Activated CD4-positive, alpha-beta T cell treated with anti-CD3 and anti-CD28 coated beads, Interleukin-2, amount 10 ng/mL, durations not matched to agents 7 days and 5 days (primary cell): ENCODE measurements around the gene TTC21A. TPM values are rescaled to one million over a fixed set of nuclear protein-coding genes. Genes with fewer than 3 reads are reported as not detected.

Experiments used
- CTCF ChIA-PET: fragments of 350-600 bp; sonication (Branson Sonifier 250); formaldehyde crosslinking; loops from one replicate; lab custom pipeline; 2021; ENCODE audit warnings: antibody characterized with exemption; lab: Charles Lee
- POLR2A ChIA-PET: fragments of 350-600 bp; sonication (Branson Sonifier 250); formaldehyde crosslinking; loops from one replicate; lab custom pipeline; 2021; ENCODE audit warnings: antibody characterized with exemption; lab: Charles Lee
- DNase-seq: peaks from one replicate; pipeline ENCODE4 v3.0.0-alpha.2; 2020
- H3K27ac Mint-ChIP-seq: one replicate; pipeline ENCODE4 v1.8.0; 2021; ENCODE audit warnings: mild to moderate bottlenecking, moderate library complexity, mixed read lengths
- H3K27me3 Mint-ChIP-seq: one replicate; pipeline ENCODE4 v1.8.0; 2021; ENCODE audit warnings: mixed read lengths
- H3K36me3 Mint-ChIP-seq: one replicate; pipeline ENCODE4 v1.8.0; 2021; ENCODE audit warnings: low read depth, mixed read lengths
- H3K4me1 Mint-ChIP-seq: one replicate; pipeline ENCODE4 v1.8.0; 2021; ENCODE audit warnings: mixed read lengths
- H3K4me3 Mint-ChIP-seq: one replicate; pipeline ENCODE4 v1.8.0; 2021; ENCODE audit warnings: mild to moderate bottlenecking, moderate library complexity, mixed read lengths
- H3K9me3 Mint-ChIP-seq: one replicate; pipeline ENCODE4 v1.8.0; 2021; ENCODE audit warnings: mixed read lengths
- total RNA-seq, 2 experiments: library from RNA; stranded (reverse); gene quantifications; one replicate each; pipeline ENCODE4 v1.2.3, GENCODE V29; 2021

The TTC21A gene
- total RNA-seq, 2 experiments from 2014 or later, result 3.8 to 5.1 TPM

DNA sequence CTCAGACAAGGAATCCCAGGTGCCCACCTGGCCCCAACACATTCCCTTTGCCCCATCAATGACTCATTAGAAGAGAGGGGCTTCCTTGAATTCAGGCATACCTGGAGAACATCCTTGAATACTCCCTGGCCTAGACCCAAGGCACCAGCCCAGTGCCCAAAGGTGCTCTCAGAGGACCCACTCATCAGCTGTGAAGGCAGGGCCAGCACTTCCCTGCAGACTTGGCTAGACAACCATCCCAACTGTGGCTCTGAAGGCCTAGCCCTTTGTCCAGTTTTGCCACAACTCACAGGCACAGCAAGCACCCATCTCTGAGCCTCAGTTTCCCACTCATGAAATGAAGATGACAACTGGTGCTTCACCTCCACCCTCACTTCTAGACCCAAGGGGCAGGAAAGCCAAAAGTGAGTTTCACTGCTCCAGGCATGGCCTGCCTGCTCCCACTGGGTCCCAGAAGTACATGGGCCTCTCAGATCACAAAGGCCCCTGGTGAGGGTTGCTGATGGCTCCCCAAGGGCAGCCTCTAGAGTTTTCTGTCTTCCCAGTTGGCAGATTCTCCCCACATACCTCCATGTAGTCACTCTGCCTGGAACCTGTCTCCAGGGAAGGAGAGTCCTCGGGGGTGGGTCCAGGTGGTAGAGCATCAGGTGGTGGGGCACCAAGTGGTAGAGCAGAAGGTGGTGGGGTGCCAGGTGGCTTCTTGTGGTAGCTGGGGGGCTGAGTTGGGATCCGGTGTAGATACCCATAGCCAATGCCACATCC is 7.6 kb upstream of the TTC21A start:
- Mint-ChIP-seq H3K27me3 (no peaks in the 10 kb centered on the region), H3K9me3 (no peaks in the 10 kb centered on the region), H3K27ac (no peak overlapping the region), H3K36me3 (peaks cover 11% of the 10 kb centered on the region), H3K4me1 (peaks cover 18% of the 10 kb centered on the region), H3K4me3 (no peak overlapping the region)
- CTCF ChIA-PET, result interaction anchor here (1.7 kb wide), 1 partner anchor 192 kb away, joined by 6 read pairs; no protein-coding TSS in a partner anchor
- DNase-seq, result no peak
- POLR2A ChIA-PET, result no interaction called here

DNA sequence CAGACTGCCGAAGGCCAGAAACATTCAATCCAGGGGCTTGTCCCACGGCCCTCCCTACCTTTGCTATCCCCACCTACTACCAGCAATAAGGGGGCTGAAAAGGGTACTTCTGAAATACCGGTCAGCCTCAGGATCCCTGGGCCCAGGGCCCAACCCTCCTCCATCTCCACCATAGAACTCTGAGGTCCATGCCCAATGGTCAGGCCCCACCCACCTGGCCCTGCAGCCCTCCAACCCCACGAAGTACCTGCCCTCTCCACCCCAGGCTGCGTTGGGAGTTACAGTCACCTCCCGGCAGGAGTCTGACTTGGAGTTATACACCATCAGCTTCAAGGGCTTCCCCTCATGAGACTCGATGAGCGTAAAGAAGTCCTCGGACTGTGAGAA is 7.0 kb upstream of the TTC21A start:
- ChIA-PET CTCF (interaction anchor here (1.7 kb wide), 1 partner anchor 191 kb away, joined by 6 read pairs; no protein-coding TSS in a partner anchor), POLR2A (no interaction called here)
- Mint-ChIP-seq H3K4me1 (peaks cover 24% of the 10 kb centered on the region), H3K4me3 (no peak overlapping the region), H3K9me3 (no peaks in the 10 kb centered on the region), H3K36me3 (peaks cover 7% of the 10 kb centered on the region), H3K27ac (no peak overlapping the region), H3K27me3 (no peaks in the 10 kb centered on the region)
- DNase-seq, result no peak

DNA sequence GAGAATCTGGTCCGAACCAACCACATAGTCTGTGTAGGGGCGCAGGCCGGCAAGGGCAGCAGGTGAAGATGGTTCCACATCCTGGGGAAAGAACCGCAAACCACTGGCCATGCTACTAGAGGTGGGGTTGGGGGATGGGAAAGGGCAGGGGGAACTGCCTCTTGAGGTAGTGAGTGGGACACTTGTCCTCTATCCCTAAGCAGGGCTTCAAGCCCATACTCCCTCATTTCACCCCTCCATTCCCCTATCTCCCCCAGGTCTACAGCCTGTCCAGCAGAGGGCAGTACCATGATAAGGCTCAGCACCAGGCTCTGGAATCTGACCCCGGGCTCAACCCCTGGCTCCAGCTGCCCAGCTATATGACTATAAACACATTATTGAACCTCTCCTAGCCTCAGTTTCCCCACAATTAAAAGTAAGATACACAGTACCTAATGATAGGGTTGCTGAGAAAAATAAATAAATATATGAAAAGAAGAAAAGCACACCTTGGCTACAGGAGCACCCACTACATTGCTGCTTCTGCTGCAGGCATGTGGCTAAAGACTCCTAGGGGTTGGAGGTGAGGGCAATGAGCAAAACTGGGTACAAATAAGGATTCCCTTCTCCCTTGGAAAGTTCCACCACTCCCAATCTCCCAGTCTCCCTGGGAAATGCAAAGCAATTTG is 6.3 kb upstream of the TTC21A start:
- Mint-ChIP-seq H3K27me3 (no peaks in the 10 kb centered on the region), H3K27ac (no peak overlapping the region), H3K4me3 (no peak overlapping the region), H3K9me3 (no peaks in the 10 kb centered on the region), H3K4me1 (peaks cover 30% of the 10 kb centered on the region), H3K36me3 (peaks cover 7% of the 10 kb centered on the region)
- ChIA-PET POLR2A (no interaction called here), CTCF (interaction anchor here (0.6 to 1.7 kb wide), 2 partner anchors 16 to 191 kb away, joined by 3 to 6 read pairs; no protein-coding TSS in a partner anchor)
- DNase-seq, result peak; percentile 61

DNA sequence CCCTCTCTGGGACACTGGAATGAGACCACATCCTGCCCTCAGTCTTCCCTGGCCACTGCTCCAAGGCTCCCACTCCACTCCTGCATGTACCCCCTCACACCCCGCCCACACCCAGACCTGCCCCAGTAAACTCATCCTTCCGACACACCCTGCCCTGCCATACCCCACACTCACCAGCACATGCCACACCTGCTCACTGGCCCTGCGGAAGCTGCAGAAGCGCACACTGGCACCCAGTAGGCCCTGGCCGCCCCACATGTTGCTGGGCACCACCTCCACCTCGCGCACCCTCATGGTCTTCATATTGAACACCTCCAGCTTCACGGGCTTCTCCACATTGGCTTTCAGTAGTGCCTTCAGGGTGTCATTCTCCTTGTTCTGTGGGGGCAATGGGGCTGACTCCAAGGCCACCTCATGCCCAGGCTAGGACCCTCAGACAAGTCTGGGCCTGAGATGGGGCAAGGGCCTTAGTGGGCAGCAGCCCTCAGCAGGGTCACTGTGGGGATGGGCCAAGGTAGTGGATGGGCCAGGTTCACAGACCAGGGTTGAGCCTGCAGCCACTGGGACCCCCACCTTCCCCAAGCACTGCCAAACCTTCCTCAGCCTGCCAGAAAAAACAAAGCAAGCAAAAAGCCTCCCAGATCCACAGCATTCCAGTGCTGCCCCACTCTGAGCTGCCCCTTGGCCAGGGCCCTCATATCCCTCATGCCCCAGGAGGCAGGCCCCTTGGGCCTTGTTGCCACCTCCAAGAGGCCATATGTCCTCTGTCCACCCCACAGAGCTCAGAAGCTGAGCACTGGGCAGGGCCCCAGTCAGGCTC is 4.8 kb upstream of the TTC21A start:
- CTCF ChIA-PET, result no interaction called here
- no peak overlapping the region for H3K4me3 Mint-ChIP-seq

DNA sequence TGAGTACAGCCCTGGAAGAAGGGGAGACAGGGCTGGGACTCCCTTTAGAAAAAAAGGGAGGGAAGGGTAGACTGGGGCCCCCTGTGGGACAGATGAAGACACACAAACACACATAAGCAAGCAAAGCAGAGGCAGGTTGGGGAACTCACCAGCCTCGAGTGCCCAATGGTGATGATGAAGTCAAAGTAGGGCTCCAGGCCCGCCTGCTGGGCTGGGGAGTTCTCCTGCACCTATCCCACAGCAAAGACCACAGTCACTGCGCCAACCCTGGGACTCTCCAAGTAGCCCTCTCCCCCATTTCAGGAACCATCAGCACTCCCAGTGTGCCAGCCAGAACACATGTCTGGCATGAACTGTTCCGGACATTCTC is 4.2 kb upstream of the TTC21A start:
- H3K27me3 Mint-ChIP-seq, result no peaks in the 10 kb centered on the region
- H3K27ac Mint-ChIP-seq, result no peak overlapping the region
- no peak overlapping the region for H3K4me3 Mint-ChIP-seq
- H3K4me1 Mint-ChIP-seq, result peaks cover 47% of the 10 kb centered on the region
- DNase-seq, result peak; percentile 13
- POLR2A ChIA-PET, result no interaction called here
- peaks cover 2% of the 10 kb centered on the region for H3K36me3 Mint-ChIP-seq
- H3K9me3 Mint-ChIP-seq, result no peaks in the 10 kb centered on the region
- CTCF ChIA-PET, result interaction anchor here (6.1 kb wide), 1 partner anchor 189 kb away, joined by 21 read pairs; no protein-coding TSS in a partner anchor

More for the DNA sequence above, 4.8 kb upstream of the TTC21A start:
- POLR2A ChIA-PET, result no interaction called here
- no peaks in the 10 kb centered on the region for H3K9me3 Mint-ChIP-seq
- H3K27me3 Mint-ChIP-seq, result no peaks in the 10 kb centered on the region
- peaks cover 41% of the 10 kb centered on the region for H3K4me1 Mint-ChIP-seq
- DNase-seq, result no peak
- H3K36me3 Mint-ChIP-seq, result peaks cover 2% of the 10 kb centered on the region
- H3K27ac Mint-ChIP-seq, result no peak overlapping the region

DNA sequence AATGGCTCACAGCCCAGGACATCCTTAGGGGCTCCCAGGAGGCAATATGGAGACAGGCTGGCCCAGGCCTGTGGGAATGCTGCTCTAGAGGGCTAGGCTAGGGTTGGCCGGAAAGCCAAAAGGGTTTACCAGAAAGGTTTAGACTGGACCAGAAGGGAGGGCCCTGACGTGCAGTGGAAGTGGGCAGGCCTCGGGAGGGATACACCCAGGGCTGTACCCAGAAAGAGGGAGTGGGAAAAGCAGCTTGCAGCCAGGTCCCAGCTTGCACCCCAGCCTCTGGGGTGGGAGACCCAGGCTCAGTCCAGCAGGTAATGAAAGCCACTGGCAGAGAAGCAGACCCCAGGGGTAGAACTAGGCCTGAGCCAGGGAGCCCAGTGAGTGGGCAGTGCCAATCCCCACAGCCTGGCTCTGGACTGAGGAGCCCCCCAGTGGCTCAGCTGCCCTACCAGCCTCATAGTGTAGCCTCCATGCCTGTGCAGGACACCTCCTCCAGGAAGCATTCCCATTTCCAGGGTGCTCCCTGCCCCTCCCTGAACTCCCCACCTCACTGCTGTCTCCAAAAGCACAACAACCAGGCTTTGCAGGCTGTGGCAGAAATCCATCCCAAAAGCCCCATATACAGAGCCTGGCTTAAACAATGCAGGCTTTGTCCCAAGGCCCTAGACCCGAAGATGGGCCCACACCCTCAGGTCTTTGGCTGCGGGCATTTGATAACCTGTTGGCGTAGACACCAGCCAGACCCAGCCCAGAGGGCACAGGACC is 3.5 kb upstream of the TTC21A start:
- ChIA-PET POLR2A (no interaction called here), CTCF (interaction anchor here (1.0 to 6.1 kb wide), 5 partner anchors 14 to 188 kb away, joined by 3 to 21 read pairs (median 7); no protein-coding TSS in a partner anchor)
- Mint-ChIP-seq H3K27me3 (no peaks in the 10 kb centered on the region), H3K27ac (no peak overlapping the region), H3K4me3 (no peak overlapping the region), H3K9me3 (no peaks in the 10 kb centered on the region), H3K4me1 (peaks cover 54% of the 10 kb centered on the region), H3K36me3 (peaks cover 2% of the 10 kb centered on the region)
- DNase-seq, result peak; percentile 5

DNA sequence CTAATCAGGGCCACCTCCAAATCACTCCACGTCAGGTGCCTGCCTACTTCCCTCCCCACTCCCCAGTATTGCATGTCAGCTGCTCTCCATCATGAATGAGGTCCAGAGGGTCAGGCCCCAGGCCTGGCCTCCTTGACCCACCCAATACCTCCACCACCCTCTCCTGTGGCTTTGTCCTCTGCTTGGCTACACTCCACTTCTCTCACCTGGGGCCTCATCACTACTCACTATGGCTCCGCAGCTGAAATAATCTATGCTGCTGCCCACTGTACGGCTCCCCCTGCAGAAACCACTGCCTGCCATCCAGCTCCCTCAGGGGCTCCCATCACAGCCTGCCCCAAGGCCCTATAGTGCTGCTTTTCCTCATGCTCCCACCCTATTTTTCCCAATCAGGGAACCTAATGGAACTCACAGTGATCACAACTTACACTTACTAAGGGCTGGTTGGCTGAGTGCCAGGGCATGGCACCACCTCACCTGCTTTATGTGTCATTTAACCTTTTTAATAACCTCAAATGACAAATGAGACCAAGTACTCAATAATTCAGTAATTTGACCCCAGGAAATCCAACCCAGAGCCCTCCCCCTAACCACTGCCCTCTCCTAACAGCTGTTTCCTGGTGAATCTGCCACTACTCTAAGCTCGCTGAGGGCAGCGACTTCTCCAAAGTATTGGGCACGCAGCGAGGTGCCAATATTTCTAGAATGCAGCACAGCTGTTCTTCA is 2.4 kb upstream of the TTC21A start:
- H3K4me3 Mint-ChIP-seq, result no peak overlapping the region
- DNase-seq, result no peak
- H3K27me3 Mint-ChIP-seq, result no peaks in the 10 kb centered on the region
- no peaks in the 10 kb centered on the region for H3K9me3 Mint-ChIP-seq
- ChIA-PET CTCF (interaction anchor here (0.9 to 6.1 kb wide), 10 partner anchors 11 to 261 kb away, joined by 3 to 21 read pairs (median 6); no protein-coding TSS in a partner anchor), POLR2A (no interaction called here)
- H3K4me1 Mint-ChIP-seq, result peaks cover 62% of the 10 kb centered on the region
- H3K36me3 Mint-ChIP-seq, result peaks cover 2% of the 10 kb centered on the region
- peak overlapping the region; percentile 71 for H3K27ac Mint-ChIP-seq

DNA sequence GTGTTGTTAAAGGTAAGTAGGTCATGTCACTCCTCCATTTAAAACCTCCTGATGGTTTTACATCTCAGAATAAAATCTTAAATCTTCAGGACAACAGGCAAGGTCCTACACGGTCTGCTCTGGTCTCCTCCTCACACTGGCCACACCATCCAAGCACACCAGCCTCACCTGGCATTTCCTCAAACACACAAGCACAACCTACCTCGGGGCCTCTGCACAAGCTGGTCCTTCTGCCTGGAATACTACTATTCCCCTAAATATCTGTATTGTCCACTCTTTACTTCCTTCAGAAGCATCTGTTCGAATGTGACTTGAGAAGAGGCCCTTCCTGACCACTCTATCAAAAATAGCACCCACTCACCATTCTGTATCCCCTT is 1.8 kb upstream of the TTC21A start:
- ChIA-PET POLR2A (interaction anchor here (0.6 kb wide), 1 partner anchor 255 kb away, joined by 3 read pairs; no protein-coding TSS in a partner anchor), CTCF (interaction anchor here (0.9 to 6.1 kb wide), 10 partner anchors 9 to 262 kb away, joined by 3 to 21 read pairs (median 5); no protein-coding TSS in a partner anchor)
- Mint-ChIP-seq H3K27ac (peak overlapping the region; percentile 71), H3K27me3 (no peaks in the 10 kb centered on the region), H3K4me3 (peak overlapping the region; percentile 74), H3K4me1 (peaks cover 62% of the 10 kb centered on the region), H3K36me3 (peaks cover 2% of the 10 kb centered on the region), H3K9me3 (no peaks in the 10 kb centered on the region)
- DNase-seq, result no peak

DNA sequence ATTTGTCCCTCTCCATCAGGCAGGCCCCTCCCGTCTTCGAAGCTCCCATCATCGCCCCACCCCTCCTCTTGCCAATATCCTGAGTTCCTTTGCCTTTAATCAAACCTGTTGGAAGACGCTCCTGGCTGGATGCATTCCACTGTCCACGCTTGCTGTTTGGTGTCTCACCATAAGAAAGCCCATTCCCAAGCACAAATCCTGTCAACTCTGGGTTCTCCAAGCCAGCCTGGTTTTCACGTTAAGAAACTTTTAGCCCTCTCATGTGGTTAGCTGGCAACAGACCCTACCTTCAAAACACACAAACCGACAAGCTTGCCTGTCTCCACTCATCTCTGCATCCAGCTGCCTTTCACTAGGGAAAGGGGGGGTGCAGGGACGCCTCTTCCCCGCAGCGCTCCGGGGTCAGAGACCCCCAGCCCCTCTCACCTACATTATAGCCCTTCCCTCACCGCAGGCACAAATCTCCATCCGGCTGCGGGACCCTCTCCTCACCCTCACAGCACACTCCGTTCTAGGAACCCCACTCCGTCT is 1.1 kb upstream of the TTC21A start:
- no peak for DNase-seq
- ChIA-PET POLR2A (interaction anchor here (0.6 kb wide), 1 partner anchor 255 kb away, joined by 3 read pairs; no protein-coding TSS in a partner anchor), CTCF (interaction anchor here (0.9 to 6.1 kb wide), 9 partner anchors 9 to 186 kb away, joined by 3 to 21 read pairs (median 5); no protein-coding TSS in a partner anchor)
- peak overlapping the region; percentile 74 for H3K4me3 Mint-ChIP-seq
- H3K4me1 Mint-ChIP-seq, result peaks cover 62% of the 10 kb centered on the region
- H3K27me3 Mint-ChIP-seq, result no peaks in the 10 kb centered on the region
- peak overlapping the region; percentile 81 for H3K27ac Mint-ChIP-seq
- H3K36me3 Mint-ChIP-seq, result peaks cover 2% of the 10 kb centered on the region
- no peaks in the 10 kb centered on the region for H3K9me3 Mint-ChIP-seq

DNA sequence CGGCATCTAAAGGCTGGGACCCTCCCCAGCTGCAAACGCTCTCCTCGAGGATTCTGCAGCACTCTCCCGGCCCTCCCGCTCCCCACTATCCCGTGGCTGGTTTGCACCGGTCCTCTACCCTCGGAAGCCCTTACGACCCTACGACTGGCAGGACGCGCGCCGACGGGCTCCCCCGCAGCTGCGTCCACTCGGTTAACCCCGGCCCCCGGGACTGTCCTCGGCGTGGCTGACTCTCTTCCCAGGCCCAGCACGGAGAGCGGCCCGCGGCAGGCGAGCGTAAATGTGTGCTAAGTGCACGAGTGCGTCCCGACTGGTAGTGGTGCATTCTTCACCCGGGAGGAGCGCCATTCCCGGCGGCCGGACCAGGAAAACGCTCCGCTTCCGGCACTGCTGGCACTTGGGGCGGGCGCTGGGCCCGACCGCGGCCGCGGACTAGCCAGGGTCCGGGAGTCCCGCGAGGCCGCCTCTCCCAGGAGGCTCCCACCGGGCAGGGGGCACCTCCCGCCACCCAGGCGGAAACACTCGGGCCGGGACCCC is 561 bp upstream of the TTC21A start:
- peaks cover 62% of the 10 kb centered on the region for H3K4me1 Mint-ChIP-seq
- peak overlapping the region; percentile 81 for H3K27ac Mint-ChIP-seq
- peaks cover 2% of the 10 kb centered on the region for H3K36me3 Mint-ChIP-seq
- H3K4me3 Mint-ChIP-seq, result peak overlapping the region; percentile 74
- DNase-seq, result no peak
- ChIA-PET CTCF (interaction anchor here (1.1 to 6.1 kb wide), 7 partner anchors 9 to 185 kb away, joined by 3 to 21 read pairs (median 6); no protein-coding TSS in a partner anchor), POLR2A (no interaction called here)
- H3K9me3 Mint-ChIP-seq, result no peaks in the 10 kb centered on the region
- no peaks in the 10 kb centered on the region for H3K27me3 Mint-ChIP-seq
